ENCODE results near the gene FGD6.

Gene FGD6

DNA sequence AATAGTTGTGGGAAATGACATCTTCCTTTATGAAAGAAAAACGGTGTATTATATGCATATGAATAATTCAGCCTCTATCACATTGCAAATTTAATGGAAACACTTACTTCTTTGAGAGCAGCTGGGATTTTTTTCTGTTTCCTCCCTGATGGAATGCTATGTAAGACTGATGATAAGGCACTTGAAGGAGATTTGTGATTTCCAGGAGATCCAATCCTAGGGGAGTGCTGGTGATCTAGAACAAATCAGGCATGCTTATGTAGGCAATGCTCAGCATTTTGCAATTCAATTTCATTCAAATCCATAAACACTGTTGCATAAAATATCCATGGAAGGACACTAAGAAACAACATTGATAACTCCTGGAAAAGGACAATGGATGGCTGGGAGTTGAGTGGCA, 127.8 kb downstream of the FGD6 start:
- TF ChIP-seq POLR2AphosphoS5 (IDR thresholded peaks at IDR 0.05; ENCODE audit: low read depth, low read length) (no peak), POLR2A (IDR thresholded peaks at IDR 0.05; ENCODE audit: low read depth, low read length) (no peak), TAF1 (IDR thresholded peaks at IDR 0.05; ENCODE audit: borderline replicate concordance, low read depth, low read length) (no peak)
- no peak for DNase-seq (ENCODE audit: insufficient read length)
- peak; percentile 70 for FAIRE-seq

DNA sequence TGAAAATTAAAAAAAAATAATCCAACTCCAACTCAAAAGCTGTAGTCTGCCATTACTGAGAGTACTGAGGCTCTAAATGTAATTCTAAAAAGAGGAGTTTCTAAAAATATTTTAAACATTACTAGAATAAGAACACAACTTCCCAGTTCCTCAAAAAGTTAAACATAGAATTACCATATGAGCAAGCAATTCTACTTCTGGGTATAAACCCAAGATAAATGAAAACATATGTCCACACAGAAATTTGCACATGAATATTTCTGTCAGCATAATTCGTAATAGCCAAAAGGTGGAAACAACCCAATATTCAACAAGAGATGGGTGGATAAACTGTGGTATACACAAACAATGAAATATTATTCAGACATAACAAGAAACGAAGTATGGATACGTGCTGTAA, 128.9 kb downstream of the FGD6 start:
- peak; percentile 69 for FAIRE-seq

DNA sequence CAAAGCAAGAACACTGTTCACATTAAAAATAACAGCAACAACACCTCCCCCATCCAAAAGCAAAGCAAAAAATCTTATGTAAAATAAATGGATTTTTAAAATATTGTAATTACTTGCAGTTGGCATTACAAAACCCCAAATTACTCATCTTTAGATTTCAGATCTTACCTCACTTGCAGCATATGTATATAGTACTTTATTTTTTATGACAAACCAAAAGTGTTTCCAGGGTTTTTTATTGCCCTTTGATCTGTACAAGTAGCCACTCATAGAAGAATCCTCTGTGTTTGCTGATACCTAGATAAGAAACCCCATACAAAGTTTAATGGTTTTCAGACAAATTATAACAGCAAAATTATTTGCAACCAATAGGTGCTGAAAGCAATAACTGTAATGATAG, 131.7 kb downstream of the FGD6 start:
- TF ChIP-seq POLR2AphosphoS5 (IDR thresholded peaks at IDR 0.05; ENCODE audit: low read depth, low read length) (no peak), POLR2A (IDR thresholded peaks at IDR 0.05; ENCODE audit: low read depth, low read length) (no peak), TAF1 (IDR thresholded peaks at IDR 0.05; ENCODE audit: borderline replicate concordance, low read depth, low read length) (no peak)
- DNase-seq (ENCODE audit: insufficient read length) = no peak
- FAIRE-seq = no peak

More for the DNA sequence above, 128.9 kb downstream of the FGD6 start:
- TF ChIP-seq TAF1 (IDR thresholded peaks at IDR 0.05; ENCODE audit: borderline replicate concordance, low read depth, low read length) (no peak), POLR2AphosphoS5 (IDR thresholded peaks at IDR 0.05; ENCODE audit: low read depth, low read length) (no peak), POLR2A (IDR thresholded peaks at IDR 0.05; ENCODE audit: low read depth, low read length) (no peak)
- no peak for DNase-seq (ENCODE audit: insufficient read length)

DNA sequence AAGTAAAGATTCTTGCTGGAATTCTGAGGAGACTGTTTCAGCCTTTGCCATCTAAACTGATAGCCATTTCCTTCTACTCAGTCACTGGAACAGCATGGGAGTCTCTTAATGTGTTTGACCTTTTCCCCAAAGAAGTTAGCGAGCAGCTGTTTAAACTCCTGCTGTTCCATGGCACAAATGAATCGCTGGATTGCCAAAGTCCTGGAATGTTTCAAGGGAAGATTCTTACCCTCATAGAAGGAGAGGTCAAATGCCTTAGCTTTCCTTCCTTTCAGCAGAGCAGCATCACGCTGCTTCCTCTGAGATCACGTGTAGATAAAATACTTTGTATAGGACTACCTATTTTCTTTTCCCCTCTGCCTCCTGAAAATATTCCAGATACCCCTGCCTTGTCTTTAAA, 133.3 kb downstream of the FGD6 start:
- DNase-seq (ENCODE audit: insufficient read length) (no peak), FAIRE-seq (no peak)
- no peak for TF ChIP-seq POLR2A (IDR thresholded peaks at IDR 0.05; ENCODE audit: low read depth, low read length)
- no peak for TF ChIP-seq POLR2AphosphoS5 (IDR thresholded peaks at IDR 0.05; ENCODE audit: low read depth, low read length)
- TF ChIP-seq TAF1 (IDR thresholded peaks at IDR 0.05; ENCODE audit: borderline replicate concordance, low read depth, low read length) = no peak

DNA sequence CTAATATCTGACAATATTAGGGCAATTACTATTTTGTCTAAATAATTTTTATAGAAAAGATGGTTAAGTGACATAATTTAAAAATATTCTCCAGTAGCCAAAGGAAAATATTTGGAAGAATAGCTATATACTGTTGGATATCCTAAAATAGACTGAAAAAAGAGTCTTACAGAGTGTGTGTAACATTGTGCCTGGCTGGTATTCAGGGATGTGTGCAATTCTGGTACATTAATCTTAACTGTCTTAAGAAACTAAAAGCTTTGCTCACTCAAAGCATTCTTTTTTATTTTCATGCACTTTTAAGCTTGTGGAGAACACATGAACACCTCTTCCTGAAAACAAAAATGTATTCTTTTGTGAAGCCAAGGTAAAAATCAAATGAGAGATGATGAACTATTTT, 133.8 kb downstream of the FGD6 start:
- TF ChIP-seq POLR2AphosphoS5 (IDR thresholded peaks at IDR 0.05; ENCODE audit: low read depth, low read length) = no peak
- TF ChIP-seq TAF1 (IDR thresholded peaks at IDR 0.05; ENCODE audit: borderline replicate concordance, low read depth, low read length) = no peak
- no peak for TF ChIP-seq POLR2A (IDR thresholded peaks at IDR 0.05; ENCODE audit: low read depth, low read length)
- FAIRE-seq (no peak), DNase-seq (ENCODE audit: insufficient read length) (no peak)

DNA sequence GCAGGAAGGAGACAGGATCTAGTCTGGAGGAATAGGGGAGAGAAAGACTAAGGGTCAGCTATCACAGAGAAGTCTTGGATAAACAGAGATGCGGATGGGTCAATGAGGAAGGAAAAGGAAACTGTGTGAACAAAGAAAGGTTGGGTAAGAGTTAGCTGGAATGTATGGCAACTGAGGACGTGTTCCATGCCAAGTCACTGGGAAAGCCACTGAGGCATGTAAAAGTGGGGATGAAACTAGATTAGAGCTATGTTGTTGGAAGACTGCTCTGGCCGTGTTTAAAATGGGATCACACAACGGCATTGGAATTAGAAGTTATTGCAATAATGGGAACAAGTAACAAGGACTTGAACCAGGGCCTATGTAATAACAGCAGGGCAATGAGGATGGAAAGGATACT, 139.9 kb downstream of the FGD6 start:
- no peak for DNase-seq (ENCODE audit: insufficient read length)
- peak; percentile 40 for FAIRE-seq
- TF ChIP-seq TAF1 (IDR thresholded peaks at IDR 0.05; ENCODE audit: borderline replicate concordance, low read depth, low read length) (no peak), POLR2A (IDR thresholded peaks at IDR 0.05; ENCODE audit: low read depth, low read length) (no peak), POLR2AphosphoS5 (IDR thresholded peaks at IDR 0.05; ENCODE audit: low read depth, low read length) (no peak)

DNA sequence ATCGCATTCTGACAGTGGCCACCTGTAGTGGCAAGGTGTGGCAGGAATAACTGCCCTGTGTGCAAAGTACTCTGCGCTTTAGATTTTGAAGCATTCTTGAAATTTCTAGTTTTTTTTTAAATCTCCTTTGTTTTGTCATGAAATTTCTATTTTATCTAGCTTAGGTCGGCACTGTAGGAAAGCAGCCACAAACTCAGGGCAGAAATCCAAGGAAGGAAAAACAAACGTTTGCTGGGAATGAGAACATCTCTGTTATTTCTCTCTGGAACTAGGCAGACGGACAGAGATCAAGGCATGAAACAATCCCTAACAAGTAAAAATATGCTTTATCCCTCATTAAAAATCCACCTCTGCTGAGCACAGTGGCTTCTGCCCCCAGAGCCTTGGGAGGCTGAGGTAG, 142.5 kb downstream of the FGD6 start:
- FAIRE-seq = no peak
- TF ChIP-seq POLR2AphosphoS5 (IDR thresholded peaks at IDR 0.05; ENCODE audit: low read depth, low read length) (no peak), TAF1 (IDR thresholded peaks at IDR 0.05; ENCODE audit: borderline replicate concordance, low read depth, low read length) (no peak), POLR2A (IDR thresholded peaks at IDR 0.05; ENCODE audit: low read depth, low read length) (no peak)
- DNase-seq (ENCODE audit: insufficient read length) = no peak

DNA sequence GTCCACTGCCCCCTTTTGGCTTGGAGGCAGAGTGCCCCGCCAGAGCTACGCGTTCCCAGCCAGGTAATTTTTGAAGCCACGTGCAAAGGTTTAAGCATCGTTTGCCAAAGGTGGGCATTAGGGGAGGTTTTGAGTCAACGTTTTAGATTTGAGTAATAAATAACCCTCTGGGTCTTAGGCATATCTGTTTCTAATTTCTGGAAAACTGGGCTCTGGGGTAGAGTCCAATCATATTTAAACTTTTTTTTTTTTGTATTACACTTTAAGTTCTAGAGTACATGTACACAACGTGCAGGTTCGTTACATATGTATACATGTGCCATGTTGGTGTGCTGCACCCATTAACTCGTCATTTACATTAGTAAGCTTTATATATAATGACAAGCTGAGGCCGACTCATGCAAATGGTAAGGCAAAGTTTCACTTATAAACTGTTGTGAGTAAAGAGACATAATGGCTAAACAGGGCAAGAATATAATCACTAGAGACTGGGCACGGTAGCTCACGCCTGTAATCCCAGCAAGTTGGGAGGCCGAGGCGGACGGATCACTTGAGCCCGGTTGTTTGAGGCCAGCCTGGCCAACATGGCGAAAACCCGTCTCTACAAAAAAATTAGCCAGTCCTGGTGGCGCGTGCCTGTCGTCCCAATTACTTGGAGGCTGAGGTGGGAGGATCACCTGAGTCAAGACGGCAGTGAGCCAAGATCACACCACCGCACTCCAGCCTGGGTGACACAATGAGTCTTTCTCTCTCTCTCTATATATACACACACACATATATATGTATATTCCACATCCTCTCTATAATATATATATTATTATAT, 143.4 kb downstream of the FGD6 start:
- DNase-seq (ENCODE audit: insufficient read length) (no peak), FAIRE-seq (peak; percentile 17)
- no peak for TF ChIP-seq POLR2AphosphoS5 (IDR thresholded peaks at IDR 0.05; ENCODE audit: low read depth, low read length)
- no peak for TF ChIP-seq POLR2A (IDR thresholded peaks at IDR 0.05; ENCODE audit: low read depth, low read length)
- no peak for TF ChIP-seq TAF1 (IDR thresholded peaks at IDR 0.05; ENCODE audit: borderline replicate concordance, low read depth, low read length)

DNA sequence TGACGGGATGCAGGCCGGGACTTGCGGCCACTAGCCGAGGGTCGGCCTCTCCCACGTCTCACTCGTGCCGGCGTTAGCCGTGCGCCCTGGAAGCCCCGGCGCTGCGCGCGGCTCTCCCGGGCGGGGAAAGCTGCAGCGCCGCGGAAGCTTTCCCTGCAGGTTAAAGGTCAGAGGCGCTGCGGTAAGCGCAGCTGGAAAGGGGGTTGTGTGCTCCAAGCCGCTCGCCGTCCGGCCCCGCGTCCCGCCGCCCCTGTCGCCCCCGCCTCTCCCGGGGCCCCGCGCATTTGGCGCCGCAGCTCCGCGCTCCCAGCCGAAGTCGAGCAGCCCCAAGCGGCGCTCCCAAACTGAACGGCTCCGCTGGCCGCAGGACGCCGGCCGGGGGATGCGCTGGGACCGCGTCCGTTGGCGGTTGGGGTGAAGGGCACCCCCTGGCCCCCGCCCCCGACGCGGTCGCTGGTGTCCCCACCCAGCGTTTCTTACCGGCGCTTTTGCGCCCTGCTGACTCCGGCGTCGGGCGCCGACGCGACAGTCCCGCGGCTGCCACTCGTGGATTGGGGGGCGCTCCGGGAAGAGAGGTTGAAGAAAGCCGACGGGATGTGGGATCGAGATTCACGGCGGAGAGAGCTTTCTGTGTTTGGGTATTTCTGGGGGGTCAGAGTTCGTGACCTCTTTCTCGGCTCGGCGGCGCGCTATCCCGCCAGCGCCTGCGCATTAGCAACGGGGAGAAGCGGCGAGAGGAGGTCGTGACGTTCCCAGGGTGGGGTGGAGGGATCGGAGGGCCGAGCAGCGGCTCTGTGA, 144.2 kb downstream of the FGD6 start, which contains the start of gene NR2C1:
TSS of gene NR2C1 (minus strand) at position 719 of the 798 bp plus-strand sequence. CDS start 6,234 bp downstream, outside the sequence.
- FAIRE-seq = peak; percentile 98
- peak; percentile 97 for DNase-seq (ENCODE audit: insufficient read length)

DNA sequence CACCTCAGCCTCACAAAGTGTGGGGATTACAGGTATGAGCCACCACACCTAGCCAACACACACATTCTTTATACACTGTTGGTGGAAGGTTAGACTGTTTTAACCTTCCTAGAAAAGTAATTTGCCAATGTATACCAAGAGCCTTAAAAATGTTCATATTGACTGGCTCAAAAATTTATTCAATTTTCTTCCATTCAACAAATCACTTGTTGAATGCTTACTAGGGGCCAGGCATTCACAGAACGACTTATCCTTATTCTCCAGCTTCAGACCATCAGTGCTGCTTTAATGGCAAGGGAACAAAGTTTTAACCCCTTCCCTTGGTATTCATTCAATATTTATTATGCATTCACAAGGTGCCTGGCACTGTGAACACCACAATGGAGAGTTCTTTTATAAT, 146.9 kb downstream of the FGD6 start:
- no peak for TF ChIP-seq POLR2AphosphoS5 (IDR thresholded peaks at IDR 0.05; ENCODE audit: low read depth, low read length)
- TF ChIP-seq TAF1 (IDR thresholded peaks at IDR 0.05; ENCODE audit: borderline replicate concordance, low read depth, low read length) = no peak
- TF ChIP-seq POLR2A (IDR thresholded peaks at IDR 0.05; ENCODE audit: low read depth, low read length) = no peak
- no peak for DNase-seq (ENCODE audit: insufficient read length)
- no peak for FAIRE-seq

More for the DNA sequence above, 144.2 kb downstream of the FGD6 start, which contains the start of gene NR2C1:
- TF ChIP-seq TAF1 (IDR thresholded peaks at IDR 0.05; ENCODE audit: borderline replicate concordance, low read depth, low read length) (no peak), POLR2A (IDR thresholded peaks at IDR 0.05; ENCODE audit: low read depth, low read length) (peak; percentile 46; the same call in 1 of the 2 replicates), POLR2AphosphoS5 (IDR thresholded peaks at IDR 0.05; ENCODE audit: low read depth, low read length) (no peak)

DNA sequence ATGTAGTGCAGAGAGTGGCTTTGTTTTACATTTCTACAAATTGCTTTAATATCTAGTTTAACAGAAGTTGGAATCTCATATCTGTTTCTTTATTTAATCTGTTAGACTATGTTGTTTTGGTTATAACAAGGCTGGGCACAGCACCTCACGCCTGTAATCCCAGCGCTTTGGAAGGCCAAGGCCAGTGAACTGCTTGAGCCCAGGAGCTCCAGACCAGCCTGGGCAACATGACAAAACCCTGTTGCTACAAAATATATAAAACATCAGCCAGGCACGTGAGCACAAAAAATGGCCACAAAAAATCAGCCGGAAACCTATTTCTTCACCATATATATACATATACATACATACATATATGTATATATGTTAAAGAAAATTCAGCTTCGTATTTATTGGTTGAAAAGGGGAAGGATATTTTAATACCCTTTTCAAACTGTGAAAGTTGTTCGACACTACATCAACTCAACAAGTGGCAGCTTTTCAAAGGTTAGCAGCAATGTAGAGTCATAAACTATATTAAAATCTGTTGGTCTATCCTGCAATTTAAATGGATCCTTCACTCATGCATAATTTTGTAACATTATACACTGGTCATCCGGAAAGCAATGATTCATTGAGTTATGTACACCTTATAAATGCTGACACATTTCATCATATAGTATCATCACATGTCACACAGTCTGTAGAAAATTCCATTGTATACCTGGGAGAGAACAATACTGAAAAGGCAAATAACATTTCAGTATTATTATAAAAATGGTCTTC, 151.0 kb downstream of the FGD6 start:
- TF ChIP-seq POLR2A (IDR thresholded peaks at IDR 0.05; ENCODE audit: low read depth, low read length) (no peak), POLR2AphosphoS5 (IDR thresholded peaks at IDR 0.05; ENCODE audit: low read depth, low read length) (no peak), TAF1 (IDR thresholded peaks at IDR 0.05; ENCODE audit: borderline replicate concordance, low read depth, low read length) (no peak)
- FAIRE-seq (no peak), DNase-seq (ENCODE audit: insufficient read length) (no peak)
